Endothelial cell of hepatic sinusoid (primary cell): ENCODE measurements around the gene FHIT.

Experiments
- in situ Hi-C: cut with HindIII; loops from 2 replicates; pipeline ENCODE4 v1.10.0; 2017; ENCODE audit warnings: low sequenced_read_pairs

The FHIT gene

DNA sequence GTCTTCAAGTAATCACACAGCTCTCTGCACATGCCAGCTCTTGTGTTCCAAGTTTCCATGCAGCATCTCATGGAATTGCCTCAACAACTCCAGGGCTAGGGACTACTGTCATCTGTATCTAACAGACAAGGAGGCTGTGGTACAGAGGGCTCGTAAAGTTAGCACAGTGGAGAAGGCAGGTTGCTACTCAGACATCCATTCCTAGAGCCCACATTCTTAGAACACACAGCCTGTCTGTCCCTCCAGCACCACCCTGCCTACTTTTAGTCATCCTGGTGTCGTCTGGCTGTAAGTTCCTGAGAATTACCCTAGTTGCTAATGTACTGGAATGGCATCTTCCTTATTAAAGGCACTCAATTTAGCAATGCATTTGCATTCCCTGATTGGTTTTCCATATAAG, 862.5 kb downstream of the FHIT start:
- in situ Hi-C loops = no loop called here

DNA sequence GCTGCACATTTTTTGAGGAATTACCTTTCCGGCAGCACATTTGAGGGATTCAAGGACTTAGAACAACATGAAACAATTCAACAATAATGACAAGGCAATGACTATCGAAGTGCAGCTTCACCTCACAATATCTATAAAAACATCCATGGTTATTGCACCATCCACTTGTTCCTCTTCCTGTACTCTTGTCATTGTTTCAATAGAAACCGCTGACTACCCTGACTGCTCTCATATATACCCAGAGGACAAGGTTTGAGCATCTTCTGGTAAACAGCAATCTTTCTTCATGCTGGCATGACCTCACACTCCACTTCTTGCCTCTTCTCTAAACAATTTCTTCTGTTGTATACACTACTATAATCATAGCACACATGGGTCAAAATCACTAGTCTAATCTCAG, 864.9 kb downstream of the FHIT start:
- in situ Hi-C loops = no loop called here

DNA sequence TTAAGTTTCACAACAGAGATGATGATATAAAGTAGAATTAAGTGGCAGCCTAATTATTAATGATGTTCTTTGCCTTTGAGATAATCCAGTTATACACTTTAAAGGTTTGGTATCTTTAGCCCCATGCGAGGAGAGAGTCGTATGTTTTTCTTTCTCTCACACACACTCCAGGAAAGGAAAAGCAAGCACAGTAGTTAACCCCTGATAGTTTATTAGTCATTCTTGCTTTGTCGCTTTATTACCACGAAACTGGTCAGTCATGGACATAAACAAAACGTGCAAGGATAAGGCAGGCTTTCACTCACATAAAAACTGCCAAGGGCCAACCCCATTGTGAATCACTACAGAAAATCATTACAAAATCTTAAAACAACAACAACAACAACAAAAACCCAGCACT, 866.9 kb downstream of the FHIT start:
- in situ Hi-C loops = no loop called here

- in situ Hi-C loops = no loop called here
Observed at GRCh38 chr3:60383345-60383744, 867.9 kb downstream of the FHIT start.

DNA sequence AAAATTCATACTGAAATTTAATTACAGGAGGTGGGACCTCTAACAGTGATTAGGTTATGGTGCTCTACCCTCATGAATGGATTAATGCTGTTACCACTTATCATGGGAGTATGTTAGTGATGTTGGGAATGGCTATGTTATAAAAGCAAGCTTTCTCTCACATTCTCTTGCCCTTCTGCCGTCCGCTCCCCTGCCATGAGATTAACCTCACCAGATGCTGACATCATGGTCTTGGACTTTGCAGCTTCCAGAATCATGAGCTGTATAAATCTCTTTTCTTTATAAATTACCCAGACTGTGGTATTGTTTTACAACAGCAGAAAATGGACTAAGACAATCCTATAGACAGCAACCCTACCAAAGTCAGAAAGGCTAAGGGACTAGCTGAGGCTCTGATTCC, 884.8 kb downstream of the FHIT start:
- in situ Hi-C loops = no loop called here

GRCh38 chr3:60365360-60365759, 885.9 kb downstream of the FHIT start:
- in situ Hi-C loops = no loop called here

DNA sequence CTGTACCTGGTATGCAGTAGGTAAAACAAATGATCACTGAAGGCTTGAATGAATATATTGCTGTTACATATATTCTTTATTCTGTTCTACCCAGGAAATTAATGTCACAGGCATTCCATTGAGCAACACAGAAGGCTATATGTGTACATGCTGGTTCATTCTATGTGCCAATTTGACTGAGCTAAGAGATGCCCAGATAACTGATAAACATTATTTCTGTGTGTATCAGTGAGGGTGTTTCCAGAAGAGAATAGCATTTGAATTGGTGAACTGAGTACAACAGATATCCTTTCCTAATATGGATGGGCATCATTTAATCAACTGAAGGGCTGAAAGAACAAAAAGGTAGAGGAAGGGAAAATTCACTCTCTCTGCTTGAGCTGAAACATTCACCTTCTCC, 886.8 kb downstream of the FHIT start:
- in situ Hi-C loops = no loop called here

- in situ Hi-C loops = no loop called here
Observed at GRCh38 chr3:60363817-60364216, 887.4 kb downstream of the FHIT start.

- in situ Hi-C loops = no loop called here
Observed at GRCh38 chr3:60355825-60356224, 895.4 kb downstream of the FHIT start.

GRCh38 chr3:60351481-60351880, 899.8 kb downstream of the FHIT start:
- in situ Hi-C loops = no loop called here

- in situ Hi-C loops = no loop called here
Observed at GRCh38 chr3:60344340-60344739, 906.9 kb downstream of the FHIT start.

DNA sequence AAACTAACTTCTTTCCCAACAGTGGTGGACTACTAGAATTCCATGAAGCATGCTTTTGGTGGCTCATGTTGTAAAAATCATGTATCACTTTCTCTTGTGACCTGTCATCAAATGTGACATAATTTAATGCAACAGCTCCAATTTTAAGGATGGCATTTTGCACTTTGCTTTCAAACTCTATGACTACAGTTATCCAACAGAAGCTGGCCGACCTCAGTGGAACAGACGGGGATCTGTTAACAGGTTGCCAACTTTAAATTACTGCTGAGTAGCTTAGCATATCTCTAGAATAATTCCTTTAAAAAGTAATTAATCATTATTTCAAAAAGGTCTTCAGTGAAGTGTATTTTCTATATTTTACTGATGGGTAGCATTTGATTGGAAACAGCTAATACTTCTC, 907.4 kb downstream of the FHIT start:
- in situ Hi-C loops = no loop called here

- in situ Hi-C loops = no loop called here
Observed at GRCh38 chr3:60339304-60339703, 911.9 kb downstream of the FHIT start.

- in situ Hi-C loops = no loop called here
Observed at GRCh38 chr3:60337421-60337820, 913.8 kb downstream of the FHIT start.

DNA sequence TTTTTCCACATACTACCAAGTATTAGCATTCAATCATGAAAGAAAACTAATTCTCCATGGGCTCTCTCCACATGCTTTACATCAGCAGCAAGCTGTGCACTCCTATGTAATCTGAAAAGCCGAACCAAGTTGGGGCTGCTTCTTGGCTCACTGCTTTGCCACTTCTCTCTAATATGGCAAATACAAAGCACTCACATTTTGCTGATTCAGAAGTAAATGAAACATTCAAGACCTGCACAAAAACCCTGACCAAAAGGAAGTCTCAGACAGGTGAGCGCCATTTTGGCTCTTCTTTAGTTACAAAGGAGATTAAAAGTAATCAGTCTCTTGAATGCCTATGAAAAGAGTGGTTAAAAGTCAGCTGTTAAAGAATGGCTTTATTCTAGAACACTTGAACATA, 915.2 kb downstream of the FHIT start:
- in situ Hi-C loops = no loop called here

DNA sequence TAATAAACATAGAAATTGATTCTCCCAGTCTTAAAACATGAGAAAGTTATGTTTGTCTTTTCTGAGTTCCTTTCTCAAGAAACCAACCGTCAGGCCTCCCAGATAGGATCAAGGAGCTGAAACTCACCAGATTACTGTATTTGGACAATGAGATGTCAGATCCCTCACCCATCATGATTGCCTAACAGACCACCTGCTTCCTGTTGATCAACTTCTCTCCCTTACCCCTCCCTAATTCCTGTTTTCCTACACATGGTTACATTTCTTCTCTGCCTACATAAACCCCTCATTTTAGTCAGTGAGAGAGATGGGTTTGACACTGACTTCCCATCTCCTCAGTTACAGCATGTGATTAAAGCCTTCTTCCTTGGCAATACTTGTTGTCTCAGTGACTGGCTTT, 917.5 kb downstream of the FHIT start:
- in situ Hi-C loops = no loop called here

DNA sequence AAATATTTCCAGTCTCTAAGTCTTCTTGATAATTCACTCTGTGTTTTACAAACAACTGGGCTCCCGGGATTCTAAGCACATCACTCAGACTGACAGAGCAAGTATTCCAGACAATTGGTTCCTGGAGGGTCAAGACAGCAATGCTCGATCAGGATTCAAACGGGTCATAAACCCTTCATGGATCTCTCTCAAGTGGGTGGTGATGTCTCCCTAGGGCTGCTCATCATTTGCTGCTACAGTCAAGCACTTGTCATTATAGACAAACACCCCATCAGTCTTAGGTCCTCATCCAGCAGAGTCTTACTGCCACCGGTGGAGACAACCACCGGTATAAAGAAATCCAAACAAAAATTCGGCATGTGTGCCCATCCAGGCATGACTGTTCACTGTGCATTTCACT, 921.1 kb downstream of the FHIT start:
- in situ Hi-C loops = no loop called here

DNA sequence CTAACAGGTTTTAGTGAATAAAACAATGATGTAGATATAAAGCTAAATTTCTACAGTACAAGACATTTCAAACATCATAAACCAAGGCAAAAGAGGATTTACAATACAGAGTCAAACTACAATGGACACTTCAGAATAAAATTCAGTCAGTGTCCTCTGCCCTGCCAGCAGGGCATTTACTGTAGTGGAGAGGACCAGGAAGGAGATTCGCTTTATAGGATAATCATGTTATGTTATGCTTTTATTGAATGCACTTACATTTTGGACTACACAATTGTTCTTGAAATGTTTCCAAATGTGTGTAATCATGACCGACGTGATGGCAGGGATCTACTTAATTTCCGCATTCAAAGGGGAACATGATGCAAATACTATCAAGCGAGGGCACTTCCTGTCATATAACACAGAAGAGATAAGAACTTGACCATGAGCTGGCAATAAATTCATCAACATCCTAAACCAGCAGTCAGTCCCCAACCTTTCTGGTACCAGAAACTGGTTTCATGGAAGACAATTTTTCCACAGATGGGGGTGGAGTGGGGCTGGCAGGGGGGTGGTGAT, 925.6 kb downstream of the FHIT start:
- in situ Hi-C loops = no loop called here

GRCh38 chr3:60323651-60324050, 927.6 kb downstream of the FHIT start:
- in situ Hi-C loops = no loop called here

DNA sequence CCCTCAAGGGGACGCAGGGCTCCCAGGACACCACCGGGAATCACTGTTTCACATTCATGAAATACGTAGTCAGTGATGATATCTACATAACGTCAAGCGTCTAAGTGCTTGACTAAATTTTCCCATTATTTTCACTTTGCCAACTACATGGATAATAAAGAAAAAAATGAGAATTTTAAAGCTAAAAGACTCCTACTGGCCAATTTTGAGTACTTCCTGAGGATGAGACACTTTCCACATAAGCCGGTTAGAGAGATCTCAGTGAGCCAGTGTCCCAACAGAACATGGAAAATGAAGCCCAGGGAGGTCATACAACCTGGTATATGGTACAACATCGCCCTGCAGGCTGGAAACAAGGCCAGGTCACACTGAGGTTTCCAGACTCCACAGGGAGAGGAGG, 928.1 kb downstream of the FHIT start:
- in situ Hi-C loops = no loop called here

GRCh38 chr3:60322298-60322856, 928.9 kb downstream of the FHIT start:
- in situ Hi-C loops = no loop called here

- in situ Hi-C loops = no loop called here
Observed at GRCh38 chr3:60319179-60319858, 931.9 kb downstream of the FHIT start.
